Measurements from ENCODE around the gene PI16. TPM values are rescaled to one million over a fixed set of nuclear protein-coding genes. Genes with fewer than 3 reads are reported as not detected.
A peak's percentile ranks its signal among the peaks of the same experiment; 100 is the strongest.

The PI16 gene
- total RNA-seq, 1 donor from 2014 or later: 20.5 TPM

GRCh38 chr6:36969240-36969691, 14.7 kb downstream of the PI16 start:
- no peak for TF ChIP-seq CTCF (IDR thresholded peaks at IDR 0.05; ENCODE audit: unreplicated experiment)
- no peak overlapping the region for H3K4me3 Mint-ChIP-seq (ENCODE audit: unreplicated experiment)
- DNase-seq (ENCODE audit: low spot score): no peak
- H3K36me3 Mint-ChIP-seq (ENCODE audit: low read depth, unreplicated experiment): peaks cover 44% of the 10 kb centered on the region
- H3K9me3 Mint-ChIP-seq (ENCODE audit: unreplicated experiment): no peaks in the 10 kb centered on the region
- no peak overlapping the region for H3K27ac Mint-ChIP-seq (ENCODE audit: unreplicated experiment)
- H3K27me3 Mint-ChIP-seq (ENCODE audit: unreplicated experiment): peaks cover 2% of the 10 kb centered on the region
- peaks cover 10% of the 10 kb centered on the region for H3K4me1 Mint-ChIP-seq (ENCODE audit: unreplicated experiment)

- H3K4me3 Mint-ChIP-seq (ENCODE audit: unreplicated experiment): peak overlapping the region; percentile 62
- no peaks in the 10 kb centered on the region for H3K27me3 Mint-ChIP-seq (ENCODE audit: unreplicated experiment)
- peaks cover 53% of the 10 kb centered on the region for H3K36me3 Mint-ChIP-seq (ENCODE audit: low read depth, unreplicated experiment)
- peaks cover 2% of the 10 kb centered on the region for H3K4me1 Mint-ChIP-seq (ENCODE audit: unreplicated experiment)
- no peak for TF ChIP-seq CTCF (IDR thresholded peaks at IDR 0.05; ENCODE audit: unreplicated experiment)
- no peak for DNase-seq (ENCODE audit: low spot score)
- no peak overlapping the region for H3K27ac Mint-ChIP-seq (ENCODE audit: unreplicated experiment)
- no peaks in the 10 kb centered on the region for H3K9me3 Mint-ChIP-seq (ENCODE audit: unreplicated experiment)
Measured at GRCh38 chr6:36969988-36970891, 15.7 kb downstream of the PI16 start.

- Mint-ChIP-seq H3K4me1 (ENCODE audit: unreplicated experiment) (peaks cover 2% of the 10 kb centered on the region), H3K27ac (ENCODE audit: unreplicated experiment) (no peak overlapping the region), H3K27me3 (ENCODE audit: unreplicated experiment) (no peaks in the 10 kb centered on the region), H3K9me3 (ENCODE audit: unreplicated experiment) (no peaks in the 10 kb centered on the region), H3K36me3 (ENCODE audit: low read depth, unreplicated experiment) (peaks cover 59% of the 10 kb centered on the region), H3K4me3 (ENCODE audit: unreplicated experiment) (peak overlapping the region; percentile 60)
- DNase-seq (ENCODE audit: low spot score): no peak
- no peak for TF ChIP-seq CTCF (IDR thresholded peaks at IDR 0.05; ENCODE audit: unreplicated experiment)
Measured at GRCh38 chr6:36970892-36971842, 16.6 kb downstream of the PI16 start.

GRCh38 chr6:36971921-36972673, 17.6 kb downstream of the PI16 start:
- Mint-ChIP-seq H3K27ac (ENCODE audit: unreplicated experiment) (no peak overlapping the region), H3K27me3 (ENCODE audit: unreplicated experiment) (no peaks in the 10 kb centered on the region), H3K9me3 (ENCODE audit: unreplicated experiment) (no peaks in the 10 kb centered on the region), H3K4me3 (ENCODE audit: unreplicated experiment) (peak overlapping the region; percentile 60), H3K4me1 (ENCODE audit: unreplicated experiment) (no peaks in the 10 kb centered on the region), H3K36me3 (ENCODE audit: low read depth, unreplicated experiment) (peaks cover 67% of the 10 kb centered on the region)
- no peak for TF ChIP-seq CTCF (IDR thresholded peaks at IDR 0.05; ENCODE audit: unreplicated experiment)
- DNase-seq (ENCODE audit: low spot score): no peak

All from endothelial cell (in vitro differentiated cells).